ENCODE measurements around the gene SS18L1. TPM values are rescaled to one million over a fixed set of nuclear protein-coding genes. Genes with fewer than 3 reads are reported as not detected.
A peak's percentile ranks its signal among the peaks of the same experiment; 100 is the strongest.

Gene SS18L1
- total RNA-seq, 1 donor from 2014 or later, result 11.5 TPM

GRCh38 chr20:62128502-62128901 is 15.1 kb upstream of the SS18L1 start:
- Histone ChIP-seq H3K27me3 (ENCODE audit: control insufficient read depth in 3 of 3, insufficient read depth in 3 of 3, low read length in 3 of 3) (no peaks in the 10 kb centered on the region), H3K36me3 (ENCODE audit: control insufficient read depth in 3 of 3, insufficient read depth in 3 of 3, low read length in 3 of 3) (peaks cover 77 to 82% (median 81%) of the 10 kb centered on the region in 3 donors), H3K4me3 (ENCODE audit: low read length in 3 of 3) (no peak overlapping the region), H3K9ac (ENCODE audit: low read depth in 1 of 3, low read length in 3 of 3) (no peak overlapping the region), H3K27ac (ENCODE audit: low read depth, low read length) (no peak overlapping the region), H3K4me1 (ENCODE audit: control insufficient read depth in 3 of 3, insufficient read depth in 3 of 3, low read length in 3 of 3) (peaks cover 29 to 57% (median 38%) of the 10 kb centered on the region in 3 donors), H3K9me3 (ENCODE audit: control insufficient read depth in 3 of 3, low read length in 3 of 3) (no peaks in the 10 kb centered on the region)

DNA sequence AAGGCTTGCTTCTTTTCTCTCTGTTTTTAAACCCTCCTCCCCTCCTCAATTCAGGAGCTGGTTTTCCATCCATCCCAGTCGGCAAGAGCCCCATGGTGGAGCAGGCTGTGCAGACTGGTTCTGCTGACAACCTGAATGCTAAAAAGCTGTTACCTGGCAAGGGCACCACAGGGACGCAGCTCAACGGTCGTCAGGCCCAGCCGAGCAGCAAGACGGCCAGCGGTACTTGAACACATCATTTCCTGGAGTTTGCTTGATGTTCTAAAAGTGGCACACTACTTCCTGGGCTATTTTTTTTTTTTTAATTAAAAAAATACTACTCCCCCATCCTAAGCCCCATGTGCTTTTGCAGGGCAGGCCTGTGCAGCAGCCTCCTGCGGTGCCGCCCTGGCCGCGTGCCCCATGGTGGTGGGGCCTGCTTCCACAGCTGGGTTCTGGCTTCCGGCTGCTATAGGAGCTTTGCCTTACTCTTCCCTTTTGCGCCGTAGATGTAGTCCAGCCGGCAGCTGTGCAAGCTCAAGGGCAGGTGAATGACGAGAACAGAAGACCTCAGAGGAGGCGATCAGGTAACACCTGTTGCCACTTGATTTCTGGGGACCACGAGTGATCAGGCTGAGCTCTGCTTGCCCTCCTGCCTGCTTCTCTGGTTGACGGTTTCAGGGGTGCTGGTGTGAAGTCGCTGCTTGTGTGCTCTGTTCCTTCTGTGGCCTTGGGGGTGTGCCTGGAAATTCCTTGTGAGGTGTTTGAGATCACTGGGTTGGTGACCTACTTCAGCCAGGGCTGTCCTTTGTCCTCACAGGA is 13.6 kb upstream of the SS18L1 start:
- peak overlapping the region in 1 of 3 donors; percentile 33 for H3K9ac ChIP-seq (ENCODE audit: low read depth in 1 of 3, low read length in 3 of 3)
- H3K9me3 ChIP-seq (ENCODE audit: control insufficient read depth in 3 of 3, low read length in 3 of 3), result no peaks in the 10 kb centered on the region
- no peaks in the 10 kb centered on the region for H3K27me3 ChIP-seq (ENCODE audit: control insufficient read depth in 3 of 3, insufficient read depth in 3 of 3, low read length in 3 of 3)
- no peak overlapping the region for H3K27ac ChIP-seq (ENCODE audit: low read depth, low read length)
- H3K36me3 ChIP-seq (ENCODE audit: control insufficient read depth in 3 of 3, insufficient read depth in 3 of 3, low read length in 3 of 3), result peaks cover 83 to 85% (median 83%) of the 10 kb centered on the region in 3 donors
- peaks cover 35 to 57% (median 36%) of the 10 kb centered on the region in 3 donors for H3K4me1 ChIP-seq (ENCODE audit: control insufficient read depth in 3 of 3, insufficient read depth in 3 of 3, low read length in 3 of 3)
- no peak overlapping the region for H3K4me3 ChIP-seq (ENCODE audit: low read length in 3 of 3)

DNA sequence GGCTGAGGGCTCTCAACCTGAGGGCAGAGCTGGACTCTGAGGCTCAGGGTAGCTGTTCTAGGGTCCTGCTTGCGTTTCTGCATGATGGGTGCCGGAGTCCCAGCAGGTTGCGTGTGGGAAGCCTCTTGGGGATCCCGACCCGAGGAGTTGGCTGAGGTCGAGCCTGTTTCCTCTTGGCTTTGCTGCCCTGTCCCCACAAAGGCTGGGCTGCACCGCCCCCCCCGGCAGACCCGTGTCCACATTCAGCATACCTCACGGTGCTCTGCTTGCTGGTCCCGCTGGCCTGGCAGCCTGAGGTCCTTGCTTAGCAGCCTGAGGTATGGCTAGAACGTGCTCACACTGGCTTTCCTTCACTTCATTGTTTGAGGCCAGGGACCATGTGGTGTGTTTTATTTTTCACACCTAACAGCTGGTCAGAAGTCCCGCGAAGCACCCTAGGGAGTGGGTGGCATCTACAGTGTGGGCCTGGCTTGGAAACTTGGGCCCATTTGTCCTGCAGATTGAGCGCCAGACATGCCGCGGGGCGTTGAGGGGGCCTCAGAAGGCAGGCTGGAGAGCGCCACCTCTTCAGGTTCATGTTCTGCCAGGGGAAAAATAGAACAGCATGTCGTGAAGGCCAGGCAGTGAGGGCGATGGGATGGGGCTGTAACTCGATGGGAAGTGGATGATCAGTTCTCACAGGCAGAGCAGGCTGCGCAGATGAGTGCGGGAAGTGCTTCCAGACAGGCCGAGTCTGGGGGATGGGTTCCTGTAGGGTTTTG is 11.8 kb upstream of the SS18L1 start:
- no peaks in the 10 kb centered on the region for H3K27me3 ChIP-seq (ENCODE audit: control insufficient read depth in 3 of 3, insufficient read depth in 3 of 3, low read length in 3 of 3)
- peak overlapping the region; percentile 10 for H3K27ac ChIP-seq (ENCODE audit: low read depth, low read length)
- H3K4me1 ChIP-seq (ENCODE audit: control insufficient read depth in 3 of 3, insufficient read depth in 3 of 3, low read length in 3 of 3), result peaks cover 33 to 53% (median 41%) of the 10 kb centered on the region in 3 donors

GRCh38 chr20:62132421-62132820 is 11.1 kb upstream of the SS18L1 start:
- H3K4me1 ChIP-seq (ENCODE audit: control insufficient read depth in 3 of 3, insufficient read depth in 3 of 3, low read length in 3 of 3), result peaks cover 33 to 48% (median 41%) of the 10 kb centered on the region in 3 donors
- no peak overlapping the region for H3K4me3 ChIP-seq (ENCODE audit: low read length in 3 of 3)

More for the DNA sequence above, 11.8 kb upstream of the SS18L1 start:
- Histone ChIP-seq H3K9ac (ENCODE audit: low read depth in 1 of 3, low read length in 3 of 3) (peak overlapping the region in 2 of 3 donors; percentile 28 to 64), H3K9me3 (ENCODE audit: control insufficient read depth in 3 of 3, low read length in 3 of 3) (no peaks in the 10 kb centered on the region), H3K36me3 (ENCODE audit: control insufficient read depth in 3 of 3, insufficient read depth in 3 of 3, low read length in 3 of 3) (peaks cover 75 to 84% (median 83%) of the 10 kb centered on the region in 3 donors), H3K4me3 (ENCODE audit: low read length in 3 of 3) (no peak overlapping the region)

GRCh38 chr20:62133051-62133845 is 10.3 kb upstream of the SS18L1 start:
- H3K9ac ChIP-seq (ENCODE audit: low read depth in 1 of 3, low read length in 3 of 3), result peak overlapping the region in 1 of 3 donors; percentile 50
- H3K36me3 ChIP-seq (ENCODE audit: control insufficient read depth in 3 of 3, insufficient read depth in 3 of 3, low read length in 3 of 3), result peaks cover 75 to 84% (median 83%) of the 10 kb centered on the region in 3 donors
- no peak overlapping the region for H3K4me3 ChIP-seq (ENCODE audit: low read length in 3 of 3)
- peaks cover 35 to 46% (median 41%) of the 10 kb centered on the region in 3 donors for H3K4me1 ChIP-seq (ENCODE audit: control insufficient read depth in 3 of 3, insufficient read depth in 3 of 3, low read length in 3 of 3)
- H3K27me3 ChIP-seq (ENCODE audit: control insufficient read depth in 3 of 3, insufficient read depth in 3 of 3, low read length in 3 of 3), result no peaks in the 10 kb centered on the region
- no peaks in the 10 kb centered on the region for H3K9me3 ChIP-seq (ENCODE audit: control insufficient read depth in 3 of 3, low read length in 3 of 3)
- H3K27ac ChIP-seq (ENCODE audit: low read depth, low read length), result peak overlapping the region; percentile 23

More at GRCh38 chr20:62132421-62132820, 11.1 kb upstream of the SS18L1 start:
- Histone ChIP-seq H3K27me3 (ENCODE audit: control insufficient read depth in 3 of 3, insufficient read depth in 3 of 3, low read length in 3 of 3) (no peaks in the 10 kb centered on the region), H3K9me3 (ENCODE audit: control insufficient read depth in 3 of 3, low read length in 3 of 3) (no peaks in the 10 kb centered on the region), H3K36me3 (ENCODE audit: control insufficient read depth in 3 of 3, insufficient read depth in 3 of 3, low read length in 3 of 3) (peaks cover 75 to 84% (median 83%) of the 10 kb centered on the region in 3 donors), H3K9ac (ENCODE audit: low read depth in 1 of 3, low read length in 3 of 3) (peak overlapping the region in 2 of 3 donors; percentile 28 to 64), H3K27ac (ENCODE audit: low read depth, low read length) (peak overlapping the region; percentile 23)

DNA sequence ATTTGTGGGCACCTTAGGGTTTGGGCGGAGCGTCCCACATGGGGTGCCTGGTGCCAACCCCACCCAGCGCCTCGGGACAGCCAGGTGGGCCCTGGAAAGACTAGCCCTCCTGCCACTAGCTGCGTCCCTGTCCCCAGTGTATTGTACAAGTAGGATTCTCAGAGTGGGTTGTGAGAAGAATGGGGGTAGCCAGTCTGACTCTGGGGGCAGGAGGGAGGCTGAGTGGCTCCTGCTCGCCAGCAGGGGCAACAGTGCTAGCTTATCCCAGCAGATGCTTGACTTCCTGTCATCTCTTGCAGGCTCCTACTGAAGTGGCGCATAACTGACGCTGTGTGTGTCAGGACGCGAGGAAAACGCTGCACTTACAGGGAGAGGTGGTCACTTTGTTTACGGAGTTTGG is 9.7 kb upstream of the SS18L1 start:
- Histone ChIP-seq H3K9me3 (ENCODE audit: control insufficient read depth in 3 of 3, low read length in 3 of 3) (no peaks in the 10 kb centered on the region), H3K4me3 (ENCODE audit: low read length in 3 of 3) (peak overlapping the region in 1 of 3 donors; percentile 12), H3K4me1 (ENCODE audit: control insufficient read depth in 3 of 3, insufficient read depth in 3 of 3, low read length in 3 of 3) (peaks cover 41 to 42% (median 41%) of the 10 kb centered on the region in 3 donors), H3K9ac (ENCODE audit: low read depth in 1 of 3, low read length in 3 of 3) (no peak overlapping the region), H3K36me3 (ENCODE audit: control insufficient read depth in 3 of 3, insufficient read depth in 3 of 3, low read length in 3 of 3) (peaks cover 75 to 89% (median 86%) of the 10 kb centered on the region in 3 donors), H3K27me3 (ENCODE audit: control insufficient read depth in 3 of 3, insufficient read depth in 3 of 3, low read length in 3 of 3) (no peaks in the 10 kb centered on the region), H3K27ac (ENCODE audit: low read depth, low read length) (no peak overlapping the region)

DNA sequence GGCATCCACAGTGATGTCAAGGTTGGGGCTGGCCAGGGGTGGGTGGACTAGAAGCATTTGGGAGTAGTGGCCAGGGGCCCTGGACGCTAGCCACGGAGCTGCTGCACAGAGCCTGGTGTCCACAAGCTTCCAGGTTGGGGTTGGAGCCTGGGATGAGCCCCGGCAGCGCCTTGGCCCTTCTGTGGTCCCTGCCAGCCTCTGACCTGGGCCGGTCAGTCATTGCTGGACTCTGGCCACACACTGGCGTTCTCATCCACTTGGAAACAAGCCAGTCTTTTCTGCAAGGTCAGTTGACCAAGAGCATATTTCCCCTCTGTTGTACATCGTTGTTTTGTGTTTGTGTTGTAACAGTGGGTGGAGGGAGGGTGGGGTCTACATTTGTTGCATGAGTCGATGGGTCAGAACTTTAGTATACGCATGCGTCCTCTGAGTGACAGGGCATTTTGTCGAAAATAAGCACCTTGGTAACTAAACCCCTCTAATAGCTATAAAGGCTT is 8.8 kb upstream of the SS18L1 start:
- peak overlapping the region in 1 of 3 donors; percentile 19 for H3K9ac ChIP-seq (ENCODE audit: low read depth in 1 of 3, low read length in 3 of 3)
- H3K9me3 ChIP-seq (ENCODE audit: control insufficient read depth in 3 of 3, low read length in 3 of 3), result no peaks in the 10 kb centered on the region
- H3K4me3 ChIP-seq (ENCODE audit: low read length in 3 of 3), result peak overlapping the region in 1 of 3 donors; percentile 30
- peaks cover 75 to 90% (median 86%) of the 10 kb centered on the region in 3 donors for H3K36me3 ChIP-seq (ENCODE audit: control insufficient read depth in 3 of 3, insufficient read depth in 3 of 3, low read length in 3 of 3)
- H3K27me3 ChIP-seq (ENCODE audit: control insufficient read depth in 3 of 3, insufficient read depth in 3 of 3, low read length in 3 of 3), result no peaks in the 10 kb centered on the region
- peaks cover 41 to 49% (median 48%) of the 10 kb centered on the region in 3 donors for H3K4me1 ChIP-seq (ENCODE audit: control insufficient read depth in 3 of 3, insufficient read depth in 3 of 3, low read length in 3 of 3)
- H3K27ac ChIP-seq (ENCODE audit: low read depth, low read length), result peak overlapping the region; percentile 4

GRCh38 chr20:62135573-62136266 is 7.8 kb upstream of the SS18L1 start:
- peak overlapping the region; percentile 4 for H3K27ac ChIP-seq (ENCODE audit: low read depth, low read length)
- no peaks in the 10 kb centered on the region for H3K9me3 ChIP-seq (ENCODE audit: control insufficient read depth in 3 of 3, low read length in 3 of 3)
- no peaks in the 10 kb centered on the region for H3K27me3 ChIP-seq (ENCODE audit: control insufficient read depth in 3 of 3, insufficient read depth in 3 of 3, low read length in 3 of 3)
- H3K4me3 ChIP-seq (ENCODE audit: low read length in 3 of 3), result no peak overlapping the region
- peaks cover 73 to 90% (median 86%) of the 10 kb centered on the region in 3 donors for H3K36me3 ChIP-seq (ENCODE audit: control insufficient read depth in 3 of 3, insufficient read depth in 3 of 3, low read length in 3 of 3)
- H3K4me1 ChIP-seq (ENCODE audit: control insufficient read depth in 3 of 3, insufficient read depth in 3 of 3, low read length in 3 of 3), result peaks cover 43 to 58% (median 48%) of the 10 kb centered on the region in 3 donors
- no peak overlapping the region for H3K9ac ChIP-seq (ENCODE audit: low read depth in 1 of 3, low read length in 3 of 3)

All from skeletal muscle tissue (tissue), 4 donors.